AG09319 (cell line): ENCODE results near the gene UBN1.

Source experiments
- DNase-seq: peaks from one replicate; pipeline ENCODE4 v3.0.0-alpha.2; 2010; ENCODE audit warnings: low read depth; ENCODE audit errors: extremely low read depth
- CTCF ChIP-seq: IDR thresholded peaks from 2 replicates; pipeline ENCODE4 v1.5.1; 2011; ENCODE audit warnings: low read depth, mild to moderate bottlenecking, inconsistent platforms, low read length, moderate library complexity

The UBN1 gene

GRCh38 chr16:4811242-4811641 lies 36.0 kb upstream of the UBN1 start:
- TF ChIP-seq CTCF: no peak
- no peak for DNase-seq

- TF ChIP-seq CTCF: no peak
- DNase-seq: no peak
Measured at GRCh38 chr16:4811773-4812172, 35.5 kb upstream of the UBN1 start.

- DNase-seq: no peak
- no peak for TF ChIP-seq CTCF
Measured at GRCh38 chr16:4813251-4814003, 33.9 kb upstream of the UBN1 start.

GRCh38 chr16:4814046-4814445 lies 33.2 kb upstream of the UBN1 start:
- TF ChIP-seq CTCF: no peak
- no peak for DNase-seq

GRCh38 chr16:4814542-4815173 lies 32.6 kb upstream of the UBN1 start:
- DNase-seq: no peak
- TF ChIP-seq CTCF: no peak

GRCh38 chr16:4820652-4821051 lies 26.6 kb upstream of the UBN1 start:
- no peak for TF ChIP-seq CTCF
- no peak for DNase-seq

- DNase-seq: no peak
- no peak for TF ChIP-seq CTCF
Measured at GRCh38 chr16:4825196-4825595, 22.1 kb upstream of the UBN1 start.
